Smooth muscle cell (in vitro differentiated cells): ENCODE data around the gene SIX2. TPM values are rescaled to one million over a fixed set of nuclear protein-coding genes. Genes with fewer than 3 reads are reported as not detected.

Experiments used
- DNase-seq: peaks from one replicate; lab custom pipeline; 2025; ENCODE audit not compliant: unreplicated experiment; lab: John Stamatoyannopoulos, UW
- H2AFZ ChIP-seq: fragments of 200-600 bp; sonication (generic); 2 replicates; pipeline ENCODE4 v1.6.0; 2016; ENCODE audit warnings: antibody characterized with exemption, low read depth, mild to moderate bottlenecking
- H3F3A ChIP-seq: fragments of 200-600 bp; sonication (generic); 2 replicates; pipeline ENCODE4 v1.6.0; 2017; ENCODE audit warnings: antibody characterized with exemption, low read depth
- H3K27ac ChIP-seq: fragments of 200-600 bp; sonication (generic); 2 replicates; pipeline ENCODE4 v1.5.1; 2016; ENCODE audit warnings: low read depth, mild to moderate bottlenecking
- H3K27me3 ChIP-seq: fragments of 200-600 bp; sonication (generic); 2 replicates; pipeline ENCODE4 v1.6.1; 2016; ENCODE audit warnings: low read depth, mild to moderate bottlenecking
- H3K36me3 ChIP-seq: fragments of 200-600 bp; sonication (generic); 2 replicates; pipeline ENCODE4 v1.5.1; 2016; ENCODE audit warnings: low read depth
- H3K4me1 ChIP-seq: fragments of 200-600 bp; sonication (generic); 2 replicates; pipeline ENCODE4 v1.5.1; 2016; ENCODE audit warnings: low read depth
- H3K4me2 ChIP-seq: fragments of 200-600 bp; sonication (generic); 2 replicates; pipeline ENCODE4 v1.6.0; 2016; ENCODE audit warnings: mild to moderate bottlenecking
- H3K4me3 ChIP-seq: fragments of 200-600 bp; sonication (generic); 2 replicates; pipeline ENCODE4 v1.5.1; 2016; ENCODE audit warnings: mild to moderate bottlenecking
- H3K79me2 ChIP-seq: fragments of 200-600 bp; sonication (generic); 2 replicates; pipeline ENCODE4 v1.6.0; 2016; ENCODE audit warnings: low read depth, mild to moderate bottlenecking
- H3K9ac ChIP-seq: fragments of 200-600 bp; sonication (generic); 2 replicates; pipeline ENCODE4 v1.6.0; 2016; ENCODE audit warnings: low read depth
- H3K9me3 ChIP-seq: fragments of 200-600 bp; sonication (generic); replicated peaks from 2 replicates; pipeline ENCODE4 v1.5.1; 2016; ENCODE audit warnings: low read depth
- H4K20me1 ChIP-seq: fragments of 200-600 bp; sonication (generic); 2 replicates; pipeline ENCODE4 v1.6.0; 2016; ENCODE audit warnings: low read depth
- CTCF ChIP-seq: fragments of 200-600 bp; sonication (generic); IDR thresholded peaks from 2 replicates; pipeline ENCODE4 v1.5.1; 2017; ENCODE audit warnings: borderline replicate concordance, mild to moderate bottlenecking, antibody characterized with exemption; ENCODE audit not compliant: insufficient read depth, poor library complexity, severe bottlenecking
- WGBS: methylation state at CpG from one replicate; pipeline ENCODE4 v1.1.7; 2016; ENCODE audit warnings: low lambda C conversion rate; 5-methylcytosine and 5-hydroxymethylcytosine counted together
- polyA plus RNA-seq: library from polyadenylated mRNA; unstranded; fragments of >200 nt; fragmentation: Nextera tagmentation; extraction: Ambion mirVana; gene quantifications from 2 replicates; pipeline ENCODE4 v1.2.1, GENCODE V29; 2016
- total RNA-seq: library from RNA; depleted of rRNA; stranded (reverse); fragments of >200 nt; gene quantifications from 2 replicates; pipeline ENCODE4 v1.2.3, GENCODE V29; 2014

SIX2 gene
- total and polyA plus RNA-seq, 2 experiments from 2014 or later = 0.18 TPM; not detected in 1

GRCh38 chr2:44967727-44968432, 41.4 kb downstream of the SIX2 start:
- Histone ChIP-seq H3K9ac (no peak overlapping the region), H3F3A (no peaks in the 10 kb centered on the region), H3K4me1 (peaks cover 6% of the 10 kb centered on the region), H3K36me3 (no peaks in the 10 kb centered on the region), H3K4me2 (no peak overlapping the region), H3K79me2 (no peaks in the 10 kb centered on the region), H3K27ac (no peak overlapping the region), H4K20me1 (no peaks in the 10 kb centered on the region), H3K4me3 (no peak overlapping the region), H3K9me3 (no peaks in the 10 kb centered on the region), H2AFZ (no peak overlapping the region), H3K27me3 (peaks cover 42% of the 10 kb centered on the region)
- no peak for DNase-seq
- no peak for TF ChIP-seq CTCF
- 90% methylated on average over 5 of the region's 5 CpGs for WGBS

GRCh38 chr2:44967056-44967455, 42.2 kb downstream of the SIX2 start:
- Histone ChIP-seq H3K27me3 (peaks cover 45% of the 10 kb centered on the region), H3K79me2 (no peaks in the 10 kb centered on the region), H3F3A (no peaks in the 10 kb centered on the region), H3K4me1 (no peaks in the 10 kb centered on the region), H3K9me3 (no peaks in the 10 kb centered on the region), H3K27ac (no peak overlapping the region), H3K36me3 (no peaks in the 10 kb centered on the region), H3K4me2 (no peak overlapping the region), H3K9ac (no peak overlapping the region), H4K20me1 (no peaks in the 10 kb centered on the region), H2AFZ (no peak overlapping the region), H3K4me3 (no peak overlapping the region)
- DNase-seq = no peak
- no peak for TF ChIP-seq CTCF
- whole genome bisulfite sequencing = 83% methylated on average over 6 of the region's 6 CpGs

- WGBS = 98% methylated on average over 2 of the region's 2 CpGs
- Histone ChIP-seq H3F3A (no peaks in the 10 kb centered on the region), H4K20me1 (no peaks in the 10 kb centered on the region), H3K27me3 (peaks cover 47% of the 10 kb centered on the region), H2AFZ (no peak overlapping the region), H3K9me3 (no peaks in the 10 kb centered on the region), H3K36me3 (no peaks in the 10 kb centered on the region), H3K4me2 (no peak overlapping the region), H3K9ac (no peak overlapping the region), H3K79me2 (no peaks in the 10 kb centered on the region), H3K27ac (no peak overlapping the region), H3K4me3 (no peak overlapping the region), H3K4me1 (no peaks in the 10 kb centered on the region)
- no peak for TF ChIP-seq CTCF
- no peak for DNase-seq
Observed at GRCh38 chr2:44965684-44966083, 43.6 kb downstream of the SIX2 start.

GRCh38 chr2:44964752-44965236, 44.5 kb downstream of the SIX2 start:
- H3K27me3 ChIP-seq = peaks cover 47% of the 10 kb centered on the region
- no peaks in the 10 kb centered on the region for H3K36me3 ChIP-seq
- H3K4me2 ChIP-seq = no peak overlapping the region
- WGBS = 26% methylated on average over 16 of the region's 16 CpGs
- H3K9ac ChIP-seq = no peak overlapping the region
- no peaks in the 10 kb centered on the region for H4K20me1 ChIP-seq
- peak; percentile 31 for TF ChIP-seq CTCF
- H3K9me3 ChIP-seq = no peaks in the 10 kb centered on the region
- no peak overlapping the region for H3K4me3 ChIP-seq
- no peak for DNase-seq
- H3K79me2 ChIP-seq = no peaks in the 10 kb centered on the region
- no peak overlapping the region for H3K27ac ChIP-seq
- no peaks in the 10 kb centered on the region for H3K4me1 ChIP-seq
- no peak overlapping the region for H2AFZ ChIP-seq
- H3F3A ChIP-seq = no peaks in the 10 kb centered on the region
